Epithelial cell of prostate (primary cell): ENCODE data around the gene MCL1.
"Not testable (repeated sequence)": the region's sequence is repeated elsewhere in the genome, so short reads cannot be mapped to it uniquely, and the experiment has no call there.

Experiments
- DNase-seq: peaks from one replicate; pipeline ENCODE4 v3.0.0-alpha.2; 2011; ENCODE audit warnings: low read depth, low spot score
- H3K27ac ChIP-seq: fragments of 450-650 bp; 2 replicates; pipeline ENCODE4 v1.5.1; 2017; ENCODE audit warnings: mild to moderate bottlenecking

Gene MCL1

DNA sequence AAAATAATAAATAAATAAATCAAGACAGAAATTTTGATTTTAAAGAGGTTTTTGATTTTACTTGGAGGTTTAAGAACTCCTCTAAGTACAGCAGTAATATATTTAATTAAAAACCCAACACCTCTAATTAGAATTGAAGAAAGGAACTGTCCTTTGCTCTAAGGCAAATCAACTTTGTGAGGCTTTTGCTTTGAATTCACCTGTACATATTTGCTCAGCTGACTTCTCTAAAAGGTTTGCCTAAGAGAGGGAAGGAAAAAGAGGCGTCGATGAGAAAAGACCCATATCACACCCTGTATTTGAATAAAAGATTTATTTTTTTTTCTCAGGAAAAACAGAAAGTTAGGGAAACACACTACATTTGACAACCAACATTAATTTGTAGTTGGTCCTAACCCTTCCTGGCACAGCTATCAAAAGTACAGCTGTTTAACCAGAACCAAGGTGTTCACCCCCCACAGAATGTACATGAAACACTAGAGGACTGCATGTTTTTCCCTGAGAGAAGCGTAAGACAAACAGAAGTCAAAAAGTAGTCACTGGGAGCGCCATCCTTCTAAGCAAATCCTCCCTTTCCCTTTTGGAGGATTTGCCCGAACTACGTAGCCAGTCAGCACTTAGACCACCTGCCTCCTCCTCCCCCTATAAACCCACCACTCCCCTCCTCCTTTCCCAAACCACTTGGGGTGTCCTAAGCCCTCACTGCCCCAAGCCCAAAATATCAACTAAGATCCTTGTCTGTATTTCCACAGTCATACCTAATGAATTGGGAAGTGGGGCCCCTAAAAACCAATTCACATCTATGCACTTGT lies 4.9 kb downstream of the MCL1 start:
- peak overlapping the region; percentile 100 for H3K27ac ChIP-seq
- DNase-seq: no peak

DNA sequence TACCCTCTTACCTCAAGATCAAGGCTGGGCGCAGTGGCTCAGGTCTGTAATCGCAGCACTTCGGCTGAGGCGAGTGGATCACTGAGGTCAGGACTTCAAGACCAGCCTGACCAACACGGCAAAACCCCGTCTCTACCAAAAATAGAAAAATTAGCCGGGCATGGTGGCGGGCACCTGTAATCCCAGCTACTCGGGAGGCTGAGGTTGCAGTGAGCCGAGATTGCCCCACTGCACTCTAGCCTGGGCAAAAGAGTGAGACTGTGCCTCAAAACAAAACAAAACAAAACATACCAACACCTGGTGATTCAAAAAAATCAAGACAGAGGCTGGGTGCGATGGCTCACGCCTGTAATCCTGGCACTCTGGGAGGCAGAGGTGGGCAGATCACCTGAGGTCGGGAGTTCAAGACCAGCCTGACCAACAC lies 5.8 kb downstream of the MCL1 start:
- peak overlapping the region; percentile 100 for H3K27ac ChIP-seq
- not testable (repeated sequence) for DNase-seq

DNA sequence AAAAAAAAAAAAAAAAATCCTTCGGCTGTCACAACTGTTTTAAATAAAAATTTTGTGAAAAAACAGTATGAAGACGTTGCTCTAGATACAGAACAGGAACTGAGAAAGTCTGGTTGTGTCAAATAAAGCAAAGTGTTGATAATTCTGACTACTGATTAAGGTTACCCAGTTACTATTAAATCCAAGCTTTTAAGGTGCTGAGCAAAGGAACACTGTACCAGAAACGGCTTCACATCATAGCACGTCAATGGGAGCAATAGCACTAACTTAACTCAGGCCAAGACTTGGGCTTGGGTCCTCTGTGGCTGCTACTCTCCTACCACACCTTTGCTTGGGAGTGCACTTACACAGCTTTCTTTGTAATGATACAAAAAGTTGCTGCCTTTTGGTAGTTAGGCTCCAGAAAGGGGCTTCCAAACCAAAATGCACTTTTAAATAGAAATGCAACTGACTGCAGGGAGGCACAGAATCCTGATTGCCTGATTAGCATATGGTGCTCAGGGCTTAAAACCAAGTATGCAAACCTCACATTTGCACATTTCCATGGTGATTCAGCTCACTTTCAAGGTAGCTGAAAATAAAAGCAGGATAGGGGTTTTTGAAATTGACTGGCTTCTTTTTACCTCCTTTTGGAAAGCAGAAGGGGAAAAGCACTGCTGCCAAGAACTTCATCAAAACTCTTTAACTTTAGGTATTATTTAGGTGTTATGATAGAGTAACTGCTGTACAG lies 6.3 kb downstream of the MCL1 start:
- DNase-seq: no peak
- H3K27ac ChIP-seq: peak overlapping the region; percentile 100

- DNase-seq: no peak
- H3K27ac ChIP-seq: peak overlapping the region; percentile 100
Measured at GRCh38 chr1:150568594-150568966, 10.8 kb downstream of the MCL1 start.

- peak overlapping the region; percentile 100 for H3K27ac ChIP-seq
- DNase-seq: peak; percentile 87
Measured at GRCh38 chr1:150567717-150568593, 11.5 kb downstream of the MCL1 start.

DNA sequence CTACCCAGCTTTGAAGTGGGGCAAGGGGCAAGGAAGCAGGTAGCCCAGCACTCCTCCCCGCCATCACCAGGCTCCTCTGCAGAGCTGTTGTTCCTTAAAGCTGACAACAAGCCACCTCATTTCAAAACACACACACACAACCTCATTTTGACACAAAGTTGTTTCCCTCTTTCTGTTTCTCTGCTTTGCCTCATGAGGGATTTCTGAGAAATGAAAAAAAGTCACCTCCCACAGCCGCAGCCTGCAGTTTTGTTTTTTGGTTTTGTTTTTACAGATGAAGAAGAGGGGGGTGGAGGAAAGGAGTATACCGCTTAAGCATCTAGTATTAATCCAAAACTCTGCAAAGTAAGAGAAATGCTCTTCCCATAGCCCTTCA lies 12.1 kb downstream of the MCL1 start:
- DNase-seq: no peak
- H3K27ac ChIP-seq: peak overlapping the region; percentile 100

DNA sequence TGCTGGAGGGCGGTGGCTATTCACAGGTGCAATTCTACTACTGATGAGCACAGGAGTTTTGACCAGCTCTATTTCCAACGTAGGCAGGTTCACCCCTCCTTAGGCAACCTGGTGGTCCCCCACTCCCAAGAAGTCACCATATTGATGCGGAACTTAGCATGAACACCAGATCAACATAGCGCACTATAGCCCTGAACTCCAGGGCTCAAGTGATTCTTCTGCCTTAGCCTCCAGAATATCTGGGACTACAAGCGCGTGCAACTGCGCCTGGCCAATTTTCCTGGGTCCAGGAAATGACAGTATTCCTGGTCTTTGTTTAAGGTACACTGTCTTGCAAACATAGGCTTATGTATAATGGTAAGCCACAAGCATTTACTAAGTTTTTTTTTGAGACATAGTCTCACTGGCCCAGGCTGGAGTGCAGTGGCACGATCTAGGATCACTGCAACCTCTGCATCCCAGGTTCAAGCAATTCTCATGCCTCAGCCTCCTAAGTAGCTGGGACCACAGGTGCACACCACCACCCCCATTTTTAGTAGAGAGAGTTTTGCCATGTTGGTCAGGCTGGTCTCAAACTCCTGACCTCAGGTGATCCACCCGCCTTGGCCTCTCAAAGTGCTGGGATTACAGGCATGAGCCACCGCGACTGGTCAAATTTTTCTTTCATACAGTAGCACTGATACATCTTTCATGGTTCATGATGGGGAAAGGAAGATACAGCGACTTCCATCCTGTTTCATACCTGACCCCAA lies 12.6 kb downstream of the MCL1 start:
- DNase-seq: no peak
- peak overlapping the region; percentile 100 for H3K27ac ChIP-seq

DNA sequence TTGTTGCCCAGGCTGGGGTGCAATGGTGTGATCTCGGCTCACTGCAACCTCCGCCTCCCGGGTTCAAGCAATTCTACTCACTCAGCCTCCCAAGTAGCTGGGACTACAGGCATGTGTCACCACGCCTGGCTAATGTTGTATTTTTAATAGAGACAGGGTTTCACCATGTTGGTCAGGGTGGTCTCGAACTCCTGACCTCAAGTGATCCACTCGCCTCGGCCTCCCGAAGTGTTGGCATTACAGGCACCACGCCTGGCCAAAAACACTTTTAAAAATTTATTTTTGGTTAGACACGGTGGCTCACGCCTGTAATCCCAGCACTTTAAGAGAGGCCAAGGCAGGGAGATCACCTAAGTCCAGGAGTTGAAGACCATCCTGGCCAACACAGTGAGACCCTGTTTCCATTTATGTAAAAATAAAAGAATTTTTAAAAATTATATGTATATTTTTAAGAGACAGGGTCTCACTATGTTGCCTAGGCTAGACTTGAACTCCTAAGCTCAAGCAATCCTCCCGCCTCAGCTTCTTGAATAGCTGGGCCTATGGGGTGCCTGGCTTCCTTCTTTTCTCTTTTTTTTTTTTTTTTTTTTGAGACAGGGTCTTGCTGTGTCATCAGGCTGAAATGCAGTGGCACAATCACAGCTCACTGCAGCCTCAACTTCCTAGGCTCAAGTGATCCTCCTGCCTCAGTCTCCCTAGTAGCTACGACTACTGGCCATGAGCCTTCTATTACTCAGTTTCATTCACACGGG lies 14.0 kb downstream of the MCL1 start:
- not testable (repeated sequence) for DNase-seq
- H3K27ac ChIP-seq: peak overlapping the region; percentile 100

GRCh38 chr1:150564051-150564991 lies 15.1 kb downstream of the MCL1 start:
- DNase-seq: no peak
- peak overlapping the region; percentile 100 for H3K27ac ChIP-seq

GRCh38 chr1:150563340-150564038 lies 15.9 kb downstream of the MCL1 start:
- H3K27ac ChIP-seq: peak overlapping the region; percentile 100
- DNase-seq: no peak

DNA sequence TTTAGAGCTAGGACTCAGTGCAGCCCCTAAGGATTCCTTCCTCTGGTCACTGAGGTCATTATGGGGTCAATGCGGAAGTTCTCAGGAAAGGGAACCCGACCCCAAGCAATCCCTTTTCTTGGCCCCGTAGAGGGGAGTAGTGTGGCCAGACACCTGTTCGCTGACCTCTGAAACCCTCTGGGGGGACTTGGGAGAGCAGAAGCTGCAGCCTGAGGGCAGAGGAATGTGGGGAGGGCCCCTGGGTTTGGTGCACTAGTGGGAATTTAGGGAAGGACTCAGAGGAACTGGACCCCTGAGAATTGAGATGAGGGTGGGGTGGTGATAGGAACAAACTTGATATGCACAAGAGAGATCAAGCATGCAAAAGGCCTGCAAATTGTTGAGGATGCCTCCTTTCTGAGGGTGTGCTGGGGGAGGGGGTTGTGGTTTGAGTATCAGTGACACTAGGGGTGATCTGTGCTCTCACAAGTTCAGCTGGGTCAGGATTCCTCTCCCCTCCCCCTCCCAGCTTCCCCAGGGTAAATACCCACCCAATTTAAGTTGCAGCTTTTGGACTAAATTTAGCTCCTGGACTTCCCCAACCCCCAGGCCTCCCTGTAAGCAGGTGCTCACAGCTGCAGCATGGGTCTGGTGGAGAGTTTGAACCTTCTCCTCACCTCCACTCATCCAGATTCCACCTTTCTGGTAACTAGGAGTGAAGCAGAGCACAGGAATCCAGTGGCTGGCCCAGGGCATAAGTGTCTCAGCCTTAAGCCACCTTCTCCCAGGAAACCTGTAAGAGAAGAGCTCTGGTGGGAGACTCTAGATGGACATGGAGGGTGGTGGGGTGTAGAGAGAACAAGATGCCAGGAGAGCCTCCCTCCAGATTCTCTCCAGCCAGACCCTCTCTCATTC lies 16.7 kb downstream of the MCL1 start:
- no peak for DNase-seq
- H3K27ac ChIP-seq: peak overlapping the region; percentile 100

- DNase-seq: peak; percentile 79
- H3K27ac ChIP-seq: peak overlapping the region; percentile 100
Measured at GRCh38 chr1:150561974-150562445, 17.4 kb downstream of the MCL1 start.

- peak; percentile 93 for DNase-seq
- peak overlapping the region; percentile 100 for H3K27ac ChIP-seq
Measured at GRCh38 chr1:150561254-150561973, 18.0 kb downstream of the MCL1 start.

GRCh38 chr1:150560576-150561253 lies 18.7 kb downstream of the MCL1 start:
- peak overlapping the region; percentile 100 for H3K27ac ChIP-seq
- DNase-seq: no peak

- H3K27ac ChIP-seq: peak overlapping the region; percentile 100
- DNase-seq: no peak
Measured at GRCh38 chr1:150560011-150560438, 19.4 kb downstream of the MCL1 start.
